Epithelial cell of esophagus (primary cell): ENCODE measurements around the gene PDLIM5.
"Not testable (repeated sequence)": the region's sequence is repeated elsewhere in the genome, so short reads cannot be mapped to it uniquely, and the experiment has no call there.

Experiments used
- DNase-seq: peaks from one replicate; pipeline ENCODE4 v3.0.0; 2010; ENCODE audit warnings: low read depth
- H3K4me3 ChIP-seq: 2 replicates; pipeline ENCODE4 v1.5.1; 2011; ENCODE audit warnings: mild to moderate bottlenecking, low read length, control low read depth
- TF ChIP-seq, protein P1 (sequence below): IDR thresholded peaks from 2 replicates; pipeline ENCODE4 v1.5.1; 2011; ENCODE audit warnings: low read depth, mild to moderate bottlenecking, low read length, control low read depth, inconsistent platforms; ENCODE audit not compliant: insufficient read depth; ENCODE audit errors: missing control alignments

Gene PDLIM5

DNA sequence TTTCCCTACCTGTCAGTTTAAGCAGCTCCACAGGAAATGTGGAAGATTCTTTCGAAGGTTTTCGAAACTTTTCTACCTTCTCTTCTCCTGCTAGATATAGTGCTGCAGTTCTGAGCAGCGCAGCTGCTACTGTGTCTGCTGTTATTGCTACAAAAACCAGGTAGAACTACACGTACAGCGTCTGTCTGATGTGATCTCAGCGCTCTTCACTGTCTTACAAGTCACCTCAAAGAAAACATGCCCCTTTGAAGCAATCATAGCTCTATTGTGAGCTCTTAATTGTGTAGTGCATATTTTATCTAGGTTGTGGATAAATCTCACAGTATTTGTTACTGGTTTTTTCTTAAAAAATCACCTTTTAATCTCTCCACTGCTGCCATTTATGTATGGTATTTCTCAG is 158.4 kb downstream of the PDLIM5 start:
- TF ChIP-seq, protein P1, sequence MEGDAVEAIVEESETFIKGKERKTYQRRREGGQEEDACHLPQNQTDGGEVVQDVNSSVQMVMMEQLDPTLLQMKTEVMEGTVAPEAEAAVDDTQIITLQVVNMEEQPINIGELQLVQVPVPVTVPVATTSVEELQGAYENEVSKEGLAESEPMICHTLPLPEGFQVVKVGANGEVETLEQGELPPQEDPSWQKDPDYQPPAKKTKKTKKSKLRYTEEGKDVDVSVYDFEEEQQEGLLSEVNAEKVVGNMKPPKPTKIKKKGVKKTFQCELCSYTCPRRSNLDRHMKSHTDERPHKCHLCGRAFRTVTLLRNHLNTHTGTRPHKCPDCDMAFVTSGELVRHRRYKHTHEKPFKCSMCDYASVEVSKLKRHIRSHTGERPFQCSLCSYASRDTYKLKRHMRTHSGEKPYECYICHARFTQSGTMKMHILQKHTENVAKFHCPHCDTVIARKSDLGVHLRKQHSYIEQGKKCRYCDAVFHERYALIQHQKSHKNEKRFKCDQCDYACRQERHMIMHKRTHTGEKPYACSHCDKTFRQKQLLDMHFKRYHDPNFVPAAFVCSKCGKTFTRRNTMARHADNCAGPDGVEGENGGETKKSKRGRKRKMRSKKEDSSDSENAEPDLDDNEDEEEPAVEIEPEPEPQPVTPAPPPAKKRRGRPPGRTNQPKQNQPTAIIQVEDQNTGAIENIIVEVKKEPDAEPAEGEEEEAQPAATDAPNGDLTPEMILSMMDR: no peak
- no peak overlapping the region for H3K4me3 ChIP-seq
- DNase-seq: no peak

DNA sequence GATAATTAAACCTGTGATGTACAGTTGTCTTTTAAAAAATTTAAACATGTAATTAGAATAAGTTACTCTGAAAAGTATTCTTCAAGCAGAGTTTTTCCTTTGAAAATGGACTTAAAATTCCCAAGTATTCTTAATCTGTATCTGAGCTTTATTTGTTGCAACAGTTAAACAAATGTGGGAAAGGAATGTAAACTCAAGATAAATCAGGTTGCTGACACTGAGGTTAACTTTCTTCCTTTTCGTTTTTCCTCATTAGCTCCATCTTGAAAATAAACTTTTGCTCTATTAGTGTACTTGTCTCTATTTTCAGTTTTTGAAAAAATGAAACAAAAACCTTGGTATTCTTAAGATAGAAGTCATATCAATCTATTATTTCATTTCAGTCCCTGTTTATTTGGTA is 161.5 kb downstream of the PDLIM5 start:
- no peak overlapping the region for H3K4me3 ChIP-seq
- TF ChIP-seq, protein P1: no peak
- DNase-seq: no peak

DNA sequence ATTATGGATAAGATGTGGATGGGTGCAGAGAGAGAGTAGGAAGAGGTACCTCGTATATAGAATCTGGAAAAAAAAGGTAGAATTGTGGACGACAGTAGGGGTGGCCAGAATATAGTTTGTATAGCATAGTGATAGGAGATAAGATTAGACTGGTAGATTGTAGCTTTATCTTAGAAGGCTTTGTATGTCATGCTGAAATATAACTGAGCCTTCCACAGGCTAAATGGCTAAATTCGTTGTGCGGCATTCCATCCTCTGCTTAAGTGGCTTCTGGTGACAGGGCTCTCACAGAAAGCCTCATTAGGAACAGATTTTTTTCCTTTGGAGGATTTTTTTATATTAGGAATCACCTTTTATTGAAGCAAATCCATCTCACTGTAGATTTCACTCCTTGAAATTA is 163.7 kb downstream of the PDLIM5 start:
- TF ChIP-seq, protein P1: no peak
- H3K4me3 ChIP-seq: no peak overlapping the region
- no peak for DNase-seq

DNA sequence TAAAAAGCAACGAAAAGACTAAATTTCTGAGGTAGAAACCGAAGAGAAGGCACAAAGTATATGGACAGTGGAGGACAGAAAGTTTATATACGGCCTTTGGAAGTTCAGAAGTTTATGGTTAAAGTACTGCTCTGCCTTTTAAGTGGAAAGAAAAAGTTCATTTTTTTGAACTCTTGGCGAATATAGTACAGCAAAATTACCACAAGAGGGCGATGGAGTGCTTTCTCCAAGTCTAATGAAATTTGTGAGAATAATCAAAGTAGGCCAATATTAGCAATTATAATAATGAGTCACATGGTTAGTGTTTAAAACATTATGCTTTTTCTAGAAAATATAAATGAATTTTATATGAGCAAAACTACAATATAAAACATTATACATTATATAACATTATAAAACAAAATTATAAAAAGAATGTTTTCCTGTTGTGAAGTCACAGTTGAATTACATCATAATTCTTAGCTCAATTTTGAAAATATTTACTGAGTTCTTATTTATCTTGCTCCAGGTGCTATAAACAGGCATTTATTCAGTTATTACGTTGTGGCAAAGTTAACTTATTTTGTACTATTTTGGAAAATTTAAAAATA is 169.8 kb downstream of the PDLIM5 start:
- TF ChIP-seq, protein P1: peak; percentile 73
- peak; percentile 58 for DNase-seq
- no peak overlapping the region for H3K4me3 ChIP-seq

DNA sequence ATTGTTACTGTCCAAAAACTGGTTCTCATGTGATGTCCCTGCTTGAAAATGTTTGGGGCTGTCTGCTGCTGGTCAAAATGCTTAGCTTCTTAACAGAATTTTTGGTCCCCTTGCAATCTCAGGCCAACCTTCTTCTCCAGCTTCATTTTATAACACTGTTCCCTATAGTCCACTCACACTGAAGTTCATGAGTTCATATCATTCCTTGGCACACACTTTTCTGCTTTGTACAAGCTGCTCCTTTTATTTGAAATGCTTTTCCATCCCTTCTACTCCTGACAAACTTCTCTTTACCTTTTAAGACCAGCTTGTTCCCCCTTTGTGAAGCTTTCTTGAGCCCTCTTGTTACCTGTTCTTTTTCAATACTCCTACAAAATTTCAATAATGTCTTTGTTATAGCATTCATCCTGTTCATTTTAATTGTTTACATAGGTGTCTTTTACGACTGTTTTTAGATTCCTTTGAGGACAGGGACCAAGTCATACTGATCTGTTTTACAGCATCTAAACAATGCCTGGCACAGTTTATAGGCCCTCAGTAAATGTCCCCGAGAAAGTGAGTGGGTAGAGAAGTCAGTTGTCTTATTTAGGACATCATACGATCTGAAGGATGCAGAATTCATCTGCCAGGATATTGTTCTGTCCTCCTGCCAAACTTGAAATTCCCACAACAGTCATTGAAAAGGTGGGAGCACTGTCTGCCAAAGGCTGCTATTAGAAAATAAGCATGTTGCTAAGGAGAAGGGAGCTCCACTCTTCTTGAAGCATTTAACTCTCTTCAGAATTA is 171.6 kb downstream of the PDLIM5 start:
- no peak for DNase-seq

DNA sequence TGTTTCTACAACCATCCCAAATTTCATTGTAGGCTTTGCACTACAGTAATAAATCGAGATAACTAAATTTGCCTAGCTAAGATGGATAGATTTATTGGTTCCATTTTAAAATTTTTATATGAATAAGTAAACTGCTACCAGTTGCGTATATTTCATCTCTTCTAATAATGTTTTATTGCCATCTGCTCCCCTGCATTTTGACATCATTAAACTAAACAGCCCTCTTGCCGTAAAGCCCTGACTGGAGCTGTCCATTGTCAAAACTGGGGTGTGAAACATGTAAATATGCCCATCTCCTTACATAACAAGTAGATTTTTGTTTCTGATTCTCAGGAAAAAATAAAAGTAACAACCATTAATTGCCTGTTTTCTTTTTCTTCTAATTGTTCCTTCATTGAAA is 175.2 kb downstream of the PDLIM5 start:
- TF ChIP-seq, protein P1: no peak
- no peak for DNase-seq
- no peak overlapping the region for H3K4me3 ChIP-seq

More for the DNA sequence above, 171.6 kb downstream of the PDLIM5 start:
- no peak overlapping the region for H3K4me3 ChIP-seq
- TF ChIP-seq, protein P1: no peak

DNA sequence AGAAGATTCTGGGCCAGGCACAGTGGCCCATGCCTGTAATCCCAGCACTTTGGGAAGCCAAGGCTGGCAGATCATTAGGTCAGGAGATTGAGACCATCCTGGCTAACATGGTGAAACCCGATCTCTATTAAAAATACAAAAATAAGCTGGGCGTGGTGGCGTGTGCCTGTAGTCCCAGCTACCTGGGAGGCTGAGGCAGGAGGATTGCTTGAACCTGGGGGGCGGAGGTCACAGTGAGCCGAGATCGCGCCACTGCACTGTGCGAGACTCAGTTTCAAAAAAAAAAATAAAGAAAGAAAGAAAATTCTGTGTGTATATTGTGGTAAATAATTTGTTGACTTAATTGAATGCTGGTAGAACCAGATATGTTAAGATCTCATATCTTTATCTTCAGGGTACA is 177.3 kb downstream of the PDLIM5 start:
- DNase-seq, H3K4me3 ChIP-seq: not testable (repeated sequence)
